Caco-2 (cell line): ENCODE results near the gene PARD3B. TPM values are rescaled to one million over a fixed set of nuclear protein-coding genes. Genes with fewer than 3 reads are reported as not detected.

ENCODE experiments used
- BruUV-seq: library from RNA; stranded (reverse); fragments of 400-500 nt; replicated peaks from 2 replicates; lab custom pipeline; 2021; lab: Mats Ljungman, UMichigan
- CTCF ChIA-PET: fragments of 300-600 bp; sonication (Branson Sonifier 250); formaldehyde crosslinking; loops from one replicate; lab custom pipeline; 2022; ENCODE audit warnings: antibody characterized with exemption; lab: Charles Lee
- POLR2A ChIA-PET: fragments of 300-600 bp; sonication (Branson Sonifier 250); formaldehyde crosslinking; loops from one replicate; lab custom pipeline; 2022; ENCODE audit warnings: antibody characterized with exemption; lab: Charles Lee
- DNase-seq, 2 experiments: peaks; one replicate each; pipeline versions ENCODE4 v3.0.0 to v3.0.0-alpha.2; 2020 to 2022
- H3K27me3 ChIP-seq: replicated peaks from 2 replicates; pipeline ENCODE4 v1.6.0; 2011; ENCODE audit warnings: low read length; ENCODE audit not compliant: control insufficient read depth, insufficient read depth
- H3K36me3 ChIP-seq: 2 replicates; pipeline ENCODE4 v1.5.1; 2011; ENCODE audit warnings: low read length; ENCODE audit not compliant: control insufficient read depth, insufficient read depth
- H3K4me1 ChIP-seq: fragments of 250-450 bp; sonication (Bioruptor Pico); 2 replicates; pipeline ENCODE4 v1.5.1; 2020; ENCODE audit warnings: mild to moderate bottlenecking
- H3K4me3 ChIP-seq: 2 replicates; pipeline ENCODE4 v1.5.1; 2011; ENCODE audit warnings: low read depth, mild to moderate bottlenecking, control low read depth, low read length
- H3K9me3 ChIP-seq: fragments of 250-450 bp; sonication (Bioruptor Pico); 2 replicates; pipeline ENCODE4 v1.5.1; 2020; ENCODE audit warnings: mild to moderate bottlenecking, moderate library complexity
- H3K27ac Mint-ChIP-seq: one replicate; pipeline ENCODE4 v1.8.0; 2022; ENCODE audit warnings: mixed read lengths; ENCODE audit not compliant: unreplicated experiment
- H3K27me3 Mint-ChIP-seq: one replicate; pipeline ENCODE4 v1.8.0; 2022; ENCODE audit warnings: mixed read lengths; ENCODE audit not compliant: insufficient read depth, unreplicated experiment
- H3K36me3 Mint-ChIP-seq: one replicate; pipeline ENCODE4 v1.8.0; 2022; ENCODE audit warnings: mild to moderate bottlenecking, mixed read lengths; ENCODE audit not compliant: insufficient read depth, unreplicated experiment
- H3K4me1 Mint-ChIP-seq: one replicate; pipeline ENCODE4 v1.8.0; 2022; ENCODE audit warnings: low read depth, mixed read lengths; ENCODE audit not compliant: unreplicated experiment
- H3K4me3 Mint-ChIP-seq: one replicate; pipeline ENCODE4 v1.8.0; 2022; ENCODE audit warnings: mild to moderate bottlenecking, moderate library complexity, mixed read lengths; ENCODE audit not compliant: unreplicated experiment
- H3K9me3 Mint-ChIP-seq: one replicate; pipeline ENCODE4 v1.8.0; 2022; ENCODE audit warnings: mixed read lengths; ENCODE audit not compliant: unreplicated experiment
- CTCF ChIP-seq, 2 experiments: fragments of 200-600 bp in 1 of 2; IDR thresholded peaks; 1 replicate in 1 of 2; 2 replicates in 1 of 2; pipeline versions ENCODE4 v1.5.1 to v1.8.0; 2011 to 2022; ENCODE audit warnings: antibody characterized with exemption in 1 of 2, control low read depth in 1 of 2, inconsistent platforms in 1 of 2, low read depth in 1 of 2, low read length in 1 of 2, mild to moderate bottlenecking in 1 of 2, moderate library complexity in 1 of 2; ENCODE audit not compliant: insufficient read depth in 1 of 2, severe bottlenecking in 1 of 2, unreplicated experiment in 1 of 2
- intact Hi-C: fragments of 100-400 bp; cut with micrococcal nuclease; formaldehyde crosslinking; loops from one replicate; pipeline ENCODE4 v1.10.0; 2022; ENCODE audit not compliant: unreplicated experiment
- total RNA-seq: library from RNA; stranded (reverse); gene quantifications from 2 replicates; pipeline ENCODE4 v1.2.3, GENCODE V29; 2022

PARD3B gene
- total RNA-seq, 1 experiment from 2014 or later: 68.9 TPM

- H3K27me3 Mint-ChIP-seq: no peaks in the 10 kb centered on the region
- no peak overlapping the region for H3K4me3 ChIP-seq
- no peak overlapping the region for H3K4me3 Mint-ChIP-seq
- H3K4me1 Mint-ChIP-seq: peaks cover 5% of the 10 kb centered on the region
- no peak for DNase-seq
- no peaks in the 10 kb centered on the region for H3K36me3 ChIP-seq
- intact Hi-C loops: no loop called here
- peaks cover 1% of the 10 kb centered on the region; the same call in 1 of the 2 replicates for H3K4me1 ChIP-seq
- no peak for TF ChIP-seq CTCF (IDR thresholded peaks at IDR 0.05; ENCODE audit: insufficient read depth in 1 of 2, low read depth in 1 of 2, low read length in 1 of 2, severe bottlenecking in 1 of 2, unreplicated experiment in 1 of 2)
- CTCF ChIA-PET: no interaction called here
- H3K27ac Mint-ChIP-seq: no peak overlapping the region
- H3K9me3 Mint-ChIP-seq: peaks cover 27% of the 10 kb centered on the region
- H3K9me3 ChIP-seq: no peaks in the 10 kb centered on the region
- BruUV-seq: no TSS peak
- POLR2A ChIA-PET: no interaction called here
- peaks cover 27% of the 10 kb centered on the region for H3K36me3 Mint-ChIP-seq
- H3K27me3 ChIP-seq: no peaks in the 10 kb centered on the region
Measured at GRCh38 chr2:204585930-204586329, 40.7 kb downstream of the PARD3B start.

- H3K36me3 ChIP-seq: no peaks in the 10 kb centered on the region
- H3K27me3 Mint-ChIP-seq: no peaks in the 10 kb centered on the region
- H3K9me3 ChIP-seq: no peaks in the 10 kb centered on the region
- H3K36me3 Mint-ChIP-seq: peaks cover 27% of the 10 kb centered on the region
- H3K4me1 ChIP-seq: peaks cover 8% of the 10 kb centered on the region
- intact Hi-C loops: no loop called here
- peaks cover 27% of the 10 kb centered on the region for H3K9me3 Mint-ChIP-seq
- ChIA-PET POLR2A (no interaction called here), CTCF (no interaction called here)
- TF ChIP-seq CTCF (IDR thresholded peaks at IDR 0.05; ENCODE audit: insufficient read depth in 1 of 2, low read depth in 1 of 2, low read length in 1 of 2, severe bottlenecking in 1 of 2, unreplicated experiment in 1 of 2): no peak
- no peak overlapping the region for H3K27ac Mint-ChIP-seq
- DNase-seq: no peak
- no peaks in the 10 kb centered on the region for H3K27me3 ChIP-seq
- BruUV-seq: no TSS peak
- no peak overlapping the region for H3K4me3 ChIP-seq
- H3K4me1 Mint-ChIP-seq: peaks cover 9% of the 10 kb centered on the region
- no peak overlapping the region for H3K4me3 Mint-ChIP-seq
Measured at GRCh38 chr2:204586444-204587180, 41.3 kb downstream of the PARD3B start.

GRCh38 chr2:204590063-204590462 is 44.8 kb downstream of the PARD3B start:
- BruUV-seq: no TSS peak

More at GRCh38 chr2:204590063-204590462, 44.8 kb downstream of the PARD3B start:
- no peak for DNase-seq
- Histone ChIP-seq H3K27me3 (no peaks in the 10 kb centered on the region), H3K36me3 (no peaks in the 10 kb centered on the region), H3K4me1 (peaks cover 14% of the 10 kb centered on the region), H3K4me3 (no peak overlapping the region), H3K9me3 (no peaks in the 10 kb centered on the region)
- TF ChIP-seq CTCF (IDR thresholded peaks at IDR 0.05; ENCODE audit: insufficient read depth in 1 of 2, low read depth in 1 of 2, low read length in 1 of 2, severe bottlenecking in 1 of 2, unreplicated experiment in 1 of 2): no peak
- H3K36me3 Mint-ChIP-seq: peaks cover 21% of the 10 kb centered on the region
- H3K4me1 Mint-ChIP-seq: peaks cover 14% of the 10 kb centered on the region
- H3K27me3 Mint-ChIP-seq: no peaks in the 10 kb centered on the region
- CTCF ChIA-PET: no interaction called here
- H3K27ac Mint-ChIP-seq: no peak overlapping the region
- intact Hi-C loops: no loop called here
- no peak overlapping the region for H3K4me3 Mint-ChIP-seq
- POLR2A ChIA-PET: no interaction called here
- H3K9me3 Mint-ChIP-seq: peaks cover 23% of the 10 kb centered on the region
